T-helper 17 cell (primary cell): ENCODE results near the gene TNPO3. TPM values are rescaled to one million over a fixed set of nuclear protein-coding genes. Genes with fewer than 3 reads are reported as not detected.
A peak's percentile ranks its signal among the peaks of the same experiment; 100 is the strongest.
"Not testable (repeated sequence)": the region's sequence is repeated elsewhere in the genome, so short reads cannot be mapped to it uniquely, and the experiment has no call there.

Experiments used
- ATAC-seq: fragments of 150-1000 bp; cut with Tn5 transposase; 2 replicates; pipeline ENCODE4 v1.10.0; 2021; ENCODE audit warnings: mild to moderate bottlenecking, moderate library complexity
- DNase-seq, 3 donors: peaks; one replicate each; pipeline versions ENCODE4 v3.0.0 to v3.0.0-alpha.2; 2020 to 2021
- H3K9me3 ChIP-seq: one replicate; pipeline ENCODE4 v1.7.0; 2013; ENCODE audit warnings: low read length, mild to moderate bottlenecking; ENCODE audit not compliant: control insufficient read depth, poor library complexity, severe bottlenecking
- H3K27ac Mint-ChIP-seq: one replicate; pipeline ENCODE4 v1.8.0; 2022; ENCODE audit warnings: mild to moderate bottlenecking, moderate library complexity, mixed read lengths
- H3K27me3 Mint-ChIP-seq: one replicate; pipeline ENCODE4 v1.8.0; 2022; ENCODE audit warnings: mixed read lengths
- H3K36me3 Mint-ChIP-seq: one replicate; pipeline ENCODE4 v1.8.0; 2022; ENCODE audit warnings: low read depth, mixed read lengths
- H3K4me1 Mint-ChIP-seq: one replicate; pipeline ENCODE4 v1.8.0; 2022; ENCODE audit warnings: mild to moderate bottlenecking, mixed read lengths
- H3K4me3 Mint-ChIP-seq: one replicate; pipeline ENCODE4 v1.8.0; 2022; ENCODE audit warnings: mild to moderate bottlenecking, moderate library complexity, mixed read lengths
- total RNA-seq, 4 donors: library from RNA in 2 of 4; stranded (reverse) in 2 of 4; gene quantifications; one replicate each; pipeline ENCODE4 v1.2.3 and lab custom pipeline; 2022 to 2026

The TNPO3 gene
- total RNA-seq, 2 donors from 2014 or later = 29.1 to 29.2 TPM

DNA sequence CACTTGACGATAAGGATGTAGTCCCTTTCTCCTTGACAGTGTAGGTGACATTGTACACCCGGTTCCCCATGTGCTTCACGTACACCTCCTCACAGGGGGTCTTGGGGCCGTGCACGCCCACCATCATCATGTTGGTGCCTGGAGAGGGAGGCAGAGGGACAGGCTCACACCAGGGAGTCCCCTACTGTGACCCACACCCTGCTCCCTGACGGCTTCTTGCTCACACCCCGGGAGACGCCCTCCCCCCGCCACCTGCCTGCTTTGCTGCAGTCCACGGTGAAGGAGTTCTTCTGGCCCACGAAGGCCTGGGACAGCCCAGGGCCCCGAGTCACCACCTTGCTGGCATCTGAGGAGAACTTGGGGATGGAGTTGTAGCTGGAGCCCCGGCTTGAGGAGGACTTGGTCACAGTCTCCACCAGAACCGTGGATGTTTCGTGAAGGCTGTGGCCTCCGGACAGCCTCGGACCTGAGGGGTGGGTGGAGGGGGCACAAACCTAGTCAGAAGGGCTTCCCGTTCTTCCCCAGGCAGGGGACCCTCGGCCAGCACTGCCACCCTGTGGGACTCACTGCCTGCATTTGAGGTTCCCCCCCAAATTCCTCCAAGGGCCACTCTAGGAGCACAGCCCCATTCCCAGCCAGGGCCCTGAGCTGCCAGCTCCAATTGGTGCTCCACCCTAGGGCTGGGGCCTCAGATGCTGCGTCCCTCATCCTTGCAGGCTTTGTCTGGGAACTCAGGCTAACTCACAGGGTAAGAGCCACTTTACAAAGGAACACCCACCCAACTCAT is 142.0 kb downstream of the TNPO3 start:
- H3K9me3 ChIP-seq, H3K27ac Mint-ChIP-seq, H3K36me3 Mint-ChIP-seq, ATAC-seq, H3K4me3 Mint-ChIP-seq, DNase-seq: not testable (repeated sequence)
- Mint-ChIP-seq H3K27me3 (peaks cover 70% of the 10 kb centered on the region), H3K4me1 (peaks cover 12% of the 10 kb centered on the region)

DNA sequence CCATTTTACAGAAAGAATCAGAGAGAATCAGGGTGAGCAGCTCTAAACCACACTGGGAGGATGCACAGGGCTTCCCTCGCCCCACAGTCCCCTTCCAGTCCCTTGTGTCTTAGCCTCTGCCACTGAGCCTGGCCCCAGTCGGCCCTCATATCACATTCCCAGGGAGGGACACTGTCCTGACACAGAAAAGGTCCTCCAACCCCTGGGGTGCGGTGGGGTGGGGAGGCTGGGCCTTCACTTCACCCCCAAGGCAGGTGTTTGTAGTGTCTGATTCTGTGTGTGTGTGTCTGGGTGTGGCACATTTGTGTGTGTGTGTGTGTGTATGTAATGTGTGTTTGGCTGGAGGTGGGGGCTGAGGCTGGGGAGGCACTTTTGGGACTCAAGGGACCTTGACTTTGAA is 142.6 kb downstream of the TNPO3 start:
- DNase-seq (no peak), ATAC-seq (no peak)
- peaks cover 12% of the 10 kb centered on the region for H3K4me1 Mint-ChIP-seq
- peaks cover 72% of the 10 kb centered on the region for H3K27me3 Mint-ChIP-seq
- no peak overlapping the region for H3K27ac Mint-ChIP-seq
- no peak overlapping the region for H3K4me3 Mint-ChIP-seq
- no peaks in the 10 kb centered on the region for H3K9me3 ChIP-seq
- H3K36me3 Mint-ChIP-seq = peaks cover 5% of the 10 kb centered on the region

DNA sequence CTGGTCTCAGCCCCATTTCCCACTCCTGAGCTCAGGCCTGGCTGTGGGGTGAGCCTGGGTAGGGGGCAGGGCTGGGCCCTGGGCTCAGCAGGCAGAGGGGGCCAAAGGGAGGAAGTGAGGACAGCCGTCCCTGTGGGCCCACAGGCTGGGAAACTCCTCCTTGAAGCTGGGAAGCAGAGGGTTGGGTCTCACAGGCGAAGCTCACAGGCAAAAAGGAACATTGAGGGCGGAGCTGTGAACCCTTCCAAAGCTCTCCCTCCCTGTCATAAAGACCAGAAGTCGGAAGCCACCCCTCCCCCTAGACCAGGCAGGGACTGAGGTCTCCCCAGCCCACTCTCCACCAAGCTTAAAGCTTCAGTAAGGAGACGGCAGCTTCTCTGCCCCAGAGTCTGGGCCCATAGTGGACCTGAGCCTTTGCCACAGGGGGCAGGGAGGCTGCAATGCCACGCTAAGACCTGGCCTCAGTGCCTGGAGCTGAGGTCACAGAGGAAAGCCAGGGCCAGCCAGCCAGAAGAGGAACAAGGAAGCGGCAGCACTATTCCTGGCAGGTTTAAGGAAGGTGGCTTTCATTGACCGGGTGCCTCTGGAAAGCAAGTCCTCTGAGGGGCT is 143.4 kb downstream of the TNPO3 start:
- DNase-seq (no peak), ATAC-seq (no peak)
- H3K27me3 Mint-ChIP-seq = peaks cover 70% of the 10 kb centered on the region
- no peak overlapping the region for H3K27ac Mint-ChIP-seq
- H3K9me3 ChIP-seq = no peaks in the 10 kb centered on the region
- H3K4me3 Mint-ChIP-seq = no peak overlapping the region
- H3K36me3 Mint-ChIP-seq = peaks cover 5% of the 10 kb centered on the region
- peaks cover 12% of the 10 kb centered on the region for H3K4me1 Mint-ChIP-seq

DNA sequence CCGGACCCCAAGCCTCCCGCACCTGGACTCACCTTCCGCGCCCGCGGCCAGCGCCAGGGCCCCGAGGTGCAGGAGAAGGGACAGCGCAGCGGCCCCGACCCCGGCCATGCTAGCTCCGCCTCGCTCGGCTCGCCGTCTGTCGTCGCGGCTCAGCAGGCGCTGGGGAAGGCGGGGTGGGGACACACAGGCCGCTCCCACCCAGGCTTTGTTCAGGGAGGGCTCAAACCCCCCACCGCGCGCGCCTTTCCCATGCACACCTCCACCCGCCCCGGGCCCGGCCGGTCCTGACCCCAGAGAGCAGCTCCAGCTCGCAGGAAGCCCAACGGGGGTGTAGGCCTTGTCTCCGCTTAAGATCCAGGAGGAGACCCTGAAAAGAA is 144.4 kb downstream of the TNPO3 start, which contains the start of gene KCP:
KCP (minus strand) TSS at position 141 of the 377 bp plus-strand sequence; CDS start at position 108, 33 bp downstream.
- Mint-ChIP-seq H3K36me3 (peaks cover 5% of the 10 kb centered on the region), H3K27ac (peak within 1 kb of the TSS; percentile 3)

DNA sequence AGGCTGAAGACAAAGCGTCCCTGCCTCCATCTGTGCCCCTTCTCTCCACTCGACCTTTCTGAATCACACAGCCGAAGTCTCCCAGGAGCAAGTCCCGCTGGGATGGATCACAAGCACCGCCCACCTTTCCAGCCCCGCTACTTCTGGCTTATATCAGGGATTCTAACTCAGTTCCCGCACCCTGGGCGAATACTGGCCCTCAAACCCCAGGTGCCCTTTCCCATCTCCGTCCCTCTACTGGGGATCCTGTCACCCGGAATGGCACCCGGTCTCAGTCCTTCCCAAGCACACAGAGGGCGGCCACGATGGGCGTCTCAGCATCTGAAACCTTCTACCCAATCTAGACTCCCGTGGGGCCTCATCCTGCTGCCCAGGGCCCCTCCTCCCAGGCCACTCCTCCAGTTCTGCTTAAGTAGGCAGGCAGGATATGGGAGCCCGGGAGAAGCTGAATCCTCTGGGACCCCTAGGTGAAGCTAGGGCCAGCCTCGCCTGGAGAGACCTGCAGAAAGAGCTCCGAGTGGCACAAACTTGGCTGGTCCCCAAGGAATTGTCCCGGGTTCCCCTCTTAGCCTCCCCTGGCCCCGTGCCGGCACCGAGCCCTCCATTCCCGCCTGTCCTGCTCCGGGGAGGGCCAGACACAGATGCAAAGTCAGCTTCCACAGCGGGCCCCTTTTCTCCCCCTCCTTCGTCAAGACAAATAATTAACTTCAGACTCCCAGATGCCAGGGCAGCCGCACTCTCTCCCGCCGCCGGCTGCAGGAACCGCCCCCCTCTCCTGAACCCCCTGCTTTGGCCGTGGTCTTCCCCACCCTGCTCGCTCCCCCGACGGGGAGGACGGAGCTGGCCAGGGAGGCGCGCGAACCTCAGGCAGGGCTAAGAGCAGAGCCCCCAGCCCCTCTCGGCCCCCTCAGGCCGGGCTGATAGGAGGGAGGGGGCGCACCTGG is 145.0 kb downstream of the TNPO3 start:
- peak overlapping the region; percentile 3 for H3K27ac Mint-ChIP-seq
- peak in 1 of 3 donors; percentile 5 for DNase-seq
- H3K9me3 ChIP-seq = no peaks in the 10 kb centered on the region
- H3K4me1 Mint-ChIP-seq = peaks cover 8% of the 10 kb centered on the region
- H3K27me3 Mint-ChIP-seq = peaks cover 69% of the 10 kb centered on the region
- H3K36me3 Mint-ChIP-seq = peaks cover 2% of the 10 kb centered on the region
- H3K4me3 Mint-ChIP-seq = no peak overlapping the region
- no peak for ATAC-seq

More for the DNA sequence above, 144.4 kb downstream of the TNPO3 start, which contains the start of gene KCP:
- peaks cover 74% of the 10 kb centered on the region for H3K27me3 Mint-ChIP-seq
- H3K4me1 Mint-ChIP-seq = peaks cover 11% of the 10 kb centered on the region
- H3K9me3 ChIP-seq = no peaks in the 10 kb centered on the region
- DNase-seq (no peak), ATAC-seq (no peak)
- H3K4me3 Mint-ChIP-seq = no peak within 1 kb of the TSS

DNA sequence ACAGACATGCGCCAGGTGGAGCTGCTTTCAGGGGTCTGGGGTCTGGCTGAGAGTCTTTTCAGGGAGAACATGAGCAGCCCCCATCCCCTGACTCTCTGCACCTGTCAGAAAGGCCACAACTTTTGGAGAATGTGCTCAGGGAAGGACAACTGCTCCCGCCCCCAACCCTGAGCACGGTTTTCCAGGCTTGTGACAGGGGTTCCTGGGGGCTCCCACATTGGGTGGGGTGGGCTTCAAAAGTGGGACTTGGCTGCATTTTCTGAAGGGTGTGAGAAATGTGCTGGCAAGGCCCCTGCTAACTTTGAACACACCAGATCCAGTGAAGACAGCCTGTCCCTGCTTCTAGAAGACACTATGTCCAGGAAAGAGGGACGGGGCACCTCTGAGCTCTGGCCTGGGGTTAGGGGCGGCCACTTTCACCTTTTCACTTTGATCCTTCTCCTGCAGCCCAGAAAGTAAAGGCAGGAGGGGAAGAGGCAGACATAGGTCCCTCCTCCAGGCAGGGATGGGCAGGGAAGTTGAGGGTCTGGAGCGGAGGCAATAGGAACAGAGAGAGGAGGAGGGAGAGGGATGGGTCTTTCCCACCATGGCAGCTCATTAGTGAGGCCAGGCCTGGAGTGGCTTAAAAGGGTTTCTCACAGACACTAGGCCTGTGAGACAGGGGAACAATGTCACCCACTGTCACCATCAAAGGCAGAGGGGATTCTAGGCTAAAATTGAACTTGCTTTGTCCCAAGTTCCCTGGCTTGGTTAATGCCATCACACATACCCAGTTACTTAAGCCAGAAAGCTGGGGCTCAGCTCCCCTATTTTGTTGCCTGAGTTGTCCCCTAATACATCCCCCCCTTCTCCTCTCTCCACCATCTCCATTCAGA is 145.9 kb downstream of the TNPO3 start:
- no peak for DNase-seq
- no peak overlapping the region for H3K4me3 Mint-ChIP-seq
- peaks cover 4% of the 10 kb centered on the region for H3K4me1 Mint-ChIP-seq
- H3K36me3 Mint-ChIP-seq = peaks cover 2% of the 10 kb centered on the region
- no peak for ATAC-seq
- peak overlapping the region; percentile 3 for H3K27ac Mint-ChIP-seq
- H3K9me3 ChIP-seq = no peaks in the 10 kb centered on the region
- H3K27me3 Mint-ChIP-seq = peaks cover 62% of the 10 kb centered on the region

DNA sequence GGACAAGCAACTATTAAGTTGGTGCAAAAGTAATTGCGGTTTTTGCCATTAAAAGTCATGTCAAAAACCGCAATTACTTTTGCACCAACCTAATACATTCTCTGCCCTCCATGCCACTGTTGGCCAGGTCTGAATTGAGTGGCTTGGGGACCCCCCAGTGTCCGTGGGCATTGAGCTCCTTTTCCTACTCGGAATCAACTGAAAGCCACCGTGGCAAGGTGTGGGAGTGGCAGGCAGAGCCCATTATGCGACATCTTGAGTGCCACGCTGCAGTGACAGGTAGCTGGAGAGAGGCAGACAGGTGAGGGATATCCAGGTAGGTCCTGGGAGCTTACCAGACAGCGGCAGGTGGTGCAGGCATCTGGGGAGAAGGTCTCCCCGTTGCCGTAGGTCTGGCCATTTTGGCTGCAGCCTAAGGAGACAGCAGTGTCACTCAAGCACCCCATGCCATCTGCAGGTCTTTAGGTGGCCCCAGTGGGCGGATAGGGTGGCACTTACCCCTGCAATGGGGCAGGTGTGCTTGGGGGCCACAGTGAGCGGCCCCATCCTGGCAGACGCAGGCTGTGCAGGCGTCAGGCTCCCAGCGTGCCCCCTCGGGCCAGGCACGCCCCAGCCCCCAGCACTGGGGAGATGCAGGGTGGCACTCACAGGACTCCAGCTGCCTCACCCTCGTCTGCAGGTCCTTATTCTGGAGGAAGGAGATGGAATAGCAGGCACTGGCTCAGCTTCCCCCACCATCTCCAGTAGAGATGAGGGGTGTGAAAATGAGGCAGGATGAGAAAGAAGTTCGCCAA is 147.9 kb downstream of the TNPO3 start:
- Mint-ChIP-seq H3K27ac (no peak overlapping the region), H3K27me3 (peaks cover 67% of the 10 kb centered on the region), H3K4me3 (no peak overlapping the region), H3K36me3 (peaks cover 2% of the 10 kb centered on the region), H3K4me1 (peaks cover 7% of the 10 kb centered on the region)
- no peak for ATAC-seq
- no peaks in the 10 kb centered on the region for H3K9me3 ChIP-seq
- no peak for DNase-seq

DNA sequence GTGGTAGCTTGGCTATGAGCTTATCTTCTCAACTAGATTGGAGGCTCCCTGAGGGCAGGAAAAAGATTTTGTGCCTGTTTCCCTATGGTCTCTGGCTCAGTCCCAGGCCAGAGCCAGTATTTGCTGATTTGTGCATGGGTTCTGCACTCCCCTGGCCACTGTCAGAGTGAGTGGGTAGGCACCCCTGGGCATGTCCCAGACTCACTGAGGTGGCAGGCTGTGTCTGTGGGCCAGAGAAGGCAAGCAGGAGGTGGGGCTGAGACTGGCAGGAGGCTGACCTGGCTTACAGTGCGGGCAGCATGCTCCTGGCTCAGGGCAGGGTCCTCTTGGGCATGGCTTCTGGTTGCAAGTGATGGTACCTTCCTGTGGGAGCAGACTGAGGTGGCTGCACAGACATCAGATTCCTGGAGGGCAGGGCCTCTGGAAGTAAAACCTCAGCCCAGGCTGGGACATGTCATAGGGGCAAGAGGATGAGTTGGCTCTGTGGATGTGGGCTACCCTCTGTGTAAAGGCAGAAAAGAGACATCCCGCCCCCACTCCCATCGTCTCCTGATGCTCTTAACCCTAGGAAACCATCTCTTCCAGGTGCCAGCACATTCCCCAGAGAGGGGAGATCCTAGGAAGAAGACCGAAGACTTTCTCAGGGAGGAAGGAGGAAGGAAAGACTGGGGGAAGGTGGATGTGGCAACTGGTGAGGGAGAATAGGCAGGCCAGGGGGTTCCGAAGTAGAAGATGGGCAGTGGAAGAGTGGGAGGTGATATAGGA is 148.7 kb downstream of the TNPO3 start:
- ATAC-seq = no peak
- Mint-ChIP-seq H3K36me3 (peaks cover 2% of the 10 kb centered on the region), H3K4me1 (peaks cover 7% of the 10 kb centered on the region), H3K27me3 (peaks cover 65% of the 10 kb centered on the region), H3K4me3 (no peak overlapping the region), H3K27ac (no peak overlapping the region)
- no peaks in the 10 kb centered on the region for H3K9me3 ChIP-seq
- no peak for DNase-seq

DNA sequence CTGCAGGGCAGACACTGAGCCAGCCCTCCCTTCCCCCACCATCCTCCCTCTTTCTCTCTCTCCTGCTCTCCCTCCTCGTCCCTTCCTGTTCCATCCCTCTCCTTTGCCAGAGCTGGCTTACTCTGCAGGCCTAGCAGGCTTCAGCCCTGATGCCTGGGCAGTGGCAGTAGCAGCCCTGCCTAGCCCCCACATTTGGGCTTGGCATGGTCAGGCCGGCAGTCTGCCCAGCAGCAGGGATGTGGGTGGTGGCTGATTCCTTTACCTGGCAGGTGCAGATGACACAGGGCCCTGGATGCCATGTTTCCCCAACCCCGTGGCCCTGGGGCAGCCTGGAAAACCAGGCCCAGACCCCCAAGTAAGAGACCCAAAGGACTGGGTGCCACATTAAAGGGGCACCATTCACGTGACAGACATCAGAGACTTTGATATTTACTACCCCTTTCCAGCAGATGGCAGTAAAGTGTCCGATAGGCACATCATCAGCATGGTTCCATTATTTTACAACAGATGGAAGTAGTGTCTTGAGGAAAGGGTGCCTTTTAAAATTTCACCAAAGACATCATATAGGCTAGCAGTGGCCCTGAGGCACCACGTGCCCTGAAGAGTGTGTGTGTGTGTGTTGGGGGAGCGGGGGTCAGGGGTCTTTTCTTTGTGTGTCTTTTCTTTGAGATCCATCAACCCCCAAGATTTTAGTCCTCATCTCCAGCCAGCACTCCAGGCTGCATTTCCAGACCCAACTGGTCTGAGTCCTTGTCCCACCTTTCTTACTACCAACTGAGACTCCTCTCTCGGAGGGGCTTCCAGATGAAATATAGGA is 150.3 kb downstream of the TNPO3 start:
- Mint-ChIP-seq H3K27ac (no peak overlapping the region), H3K4me3 (no peak overlapping the region)
- DNase-seq = no peak

More for the DNA sequence above, 150.3 kb downstream of the TNPO3 start:
- peaks cover 53% of the 10 kb centered on the region for H3K27me3 Mint-ChIP-seq
- peak; percentile 90 for ATAC-seq
- H3K36me3 Mint-ChIP-seq = peaks cover 2% of the 10 kb centered on the region
- peaks cover 6% of the 10 kb centered on the region for H3K4me1 Mint-ChIP-seq
- H3K9me3 ChIP-seq = no peaks in the 10 kb centered on the region
